ENCODE measurements around the gene SCAMP4.
"Not testable (repeated sequence)": the region's sequence is repeated elsewhere in the genome, so short reads cannot be mapped to it uniquely, and the experiment has no call there.

The SCAMP4 gene

DNA sequence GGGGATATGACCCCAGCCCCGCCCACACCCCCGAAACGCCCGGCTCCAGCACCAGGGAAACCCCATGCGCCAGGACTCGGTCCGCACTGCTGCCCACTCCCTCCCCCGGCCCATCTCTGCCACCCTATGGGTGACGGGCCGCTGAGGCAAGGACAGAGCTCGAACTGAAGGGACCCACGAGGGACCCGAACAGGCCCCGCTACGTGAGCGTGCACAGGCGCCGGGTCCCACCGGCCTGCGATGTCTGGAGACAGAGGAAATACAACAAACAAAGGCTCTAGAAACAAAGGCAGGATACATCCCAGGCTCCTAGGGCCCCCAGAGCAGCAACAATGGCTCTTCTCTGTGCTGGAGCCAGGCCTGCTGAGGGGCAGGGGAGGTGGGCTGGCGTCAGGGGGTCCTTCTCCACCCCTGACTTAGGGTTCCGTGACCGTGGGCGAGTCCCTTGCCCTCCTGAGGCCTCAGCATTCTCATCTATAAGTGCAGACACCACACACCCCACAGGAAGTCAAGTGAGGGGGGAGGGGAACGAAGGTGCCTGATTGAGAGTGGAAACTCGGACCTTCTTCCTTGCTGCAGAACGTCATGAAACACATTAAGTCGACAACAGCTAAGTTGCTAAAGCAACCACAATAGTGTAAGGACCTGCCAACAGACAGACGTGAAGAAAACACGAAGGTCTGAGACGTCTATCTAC is 23.0 kb upstream of the SCAMP4 start:
- FAIRE-seq (no peak), DNase-seq (ENCODE audit: insufficient read length, low spot score) (no peak)

DNA sequence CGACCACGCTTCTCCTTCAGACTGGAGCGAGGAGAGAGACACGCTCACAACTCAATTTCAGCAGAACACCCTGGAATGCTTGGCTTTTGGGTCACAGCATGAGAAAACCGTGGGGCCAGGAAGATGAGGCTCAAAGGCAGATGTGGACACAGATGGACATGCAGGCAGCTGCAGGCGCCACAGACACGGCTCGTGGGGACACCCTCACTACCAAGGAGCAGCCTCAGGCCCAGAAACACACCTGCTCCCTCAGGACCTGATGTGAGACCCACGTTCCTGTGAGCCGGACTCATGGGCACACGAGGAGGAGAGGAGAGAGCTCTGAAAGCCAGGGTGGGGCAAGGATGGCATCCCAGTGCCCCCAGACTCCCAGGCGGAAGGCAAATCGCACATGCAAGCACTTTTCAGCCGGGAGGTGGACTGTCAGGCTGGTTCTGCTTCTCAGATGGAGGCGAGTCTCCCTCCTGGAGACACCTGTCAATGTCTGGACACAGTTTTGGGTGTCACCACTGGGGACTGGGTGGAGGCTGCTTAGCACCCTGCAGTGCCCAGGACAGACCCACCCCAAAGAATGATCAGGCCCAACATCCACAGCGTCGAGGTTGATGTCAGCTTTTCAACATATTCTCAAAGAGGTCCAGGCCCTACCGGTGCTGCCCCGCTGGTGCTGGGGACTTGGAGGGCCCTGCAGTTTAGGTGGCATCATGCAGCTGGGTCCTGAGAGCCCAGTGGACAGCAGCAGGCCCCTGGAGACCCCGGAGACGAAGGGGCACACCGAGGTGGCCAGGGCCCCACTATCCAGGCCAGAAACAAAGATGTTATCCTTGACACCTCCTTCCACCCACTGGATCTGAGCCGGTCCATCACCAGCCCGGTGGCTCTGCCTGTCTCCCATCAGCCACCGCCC is 22.2 kb upstream of the SCAMP4 start:
- DNase-seq (ENCODE audit: insufficient read length, low spot score) (no peak), FAIRE-seq (no peak)

- no peak for DNase-seq (ENCODE audit: insufficient read length, low spot score)
- FAIRE-seq = no peak
Measured at GRCh38 chr19:1883784-1884183, 21.4 kb upstream of the SCAMP4 start.

GRCh38 chr19:1884291-1884718 is 20.9 kb upstream of the SCAMP4 start:
- peak; percentile 81 for FAIRE-seq
- no peak for DNase-seq (ENCODE audit: insufficient read length, low spot score)

GRCh38 chr19:1884719-1885334 is 20.4 kb upstream of the SCAMP4 start:
- DNase-seq (ENCODE audit: insufficient read length, low spot score) = no peak

DNA sequence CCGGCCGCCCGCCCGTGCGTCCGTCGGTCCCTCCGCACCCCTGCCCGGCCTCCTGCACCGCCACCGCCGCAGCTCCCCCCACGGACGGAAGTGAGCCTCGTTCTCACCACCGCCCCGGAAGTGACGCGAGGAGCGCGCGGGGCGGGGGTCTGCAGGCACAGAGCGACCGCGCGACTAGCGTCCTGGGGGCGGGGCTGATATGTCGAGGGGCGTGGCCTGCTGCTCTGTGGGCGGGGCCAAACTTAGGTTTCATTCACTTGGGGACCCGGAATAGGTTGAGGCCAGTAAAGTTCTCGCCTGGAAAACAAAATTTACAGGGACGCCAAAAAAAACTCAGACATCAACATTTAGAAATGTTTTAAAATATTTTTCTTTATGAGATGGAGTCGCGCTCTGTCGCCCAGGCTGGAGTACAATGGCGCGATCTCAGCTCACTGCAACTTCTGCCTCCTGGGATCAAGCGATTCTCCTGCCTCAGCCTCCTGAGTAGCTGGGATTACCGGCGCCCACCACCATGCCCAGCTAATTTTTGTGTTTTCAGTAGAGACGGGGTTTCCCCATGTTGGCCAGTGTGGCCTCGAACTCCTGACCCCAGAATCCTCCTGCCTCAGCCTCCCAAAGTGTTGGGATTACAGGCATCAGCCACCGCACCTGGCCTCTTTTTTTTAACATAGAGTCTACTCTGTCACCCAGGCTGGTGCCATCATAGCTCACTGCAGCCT is 19.6 kb upstream of the SCAMP4 start, which contains the start of gene ABHD17A:
Gene ABHD17A (minus strand): TSS at position 99 of the 722 bp plus-strand sequence. CDS start 3,930 bp downstream, outside the sequence.
- FAIRE-seq (peak; percentile 98), DNase-seq (ENCODE audit: insufficient read length, low spot score) (peak; percentile 99)

More at GRCh38 chr19:1884719-1885334, 20.4 kb upstream of the SCAMP4 start:
- FAIRE-seq = no peak

GRCh38 chr19:1886360-1886759 is 18.8 kb upstream of the SCAMP4 start:
- DNase-seq (ENCODE audit: insufficient read length, low spot score); FAIRE-seq: not testable (repeated sequence)

GRCh38 chr19:1888385-1888784 is 16.8 kb upstream of the SCAMP4 start:
- DNase-seq (ENCODE audit: insufficient read length, low spot score) = no peak

DNA sequence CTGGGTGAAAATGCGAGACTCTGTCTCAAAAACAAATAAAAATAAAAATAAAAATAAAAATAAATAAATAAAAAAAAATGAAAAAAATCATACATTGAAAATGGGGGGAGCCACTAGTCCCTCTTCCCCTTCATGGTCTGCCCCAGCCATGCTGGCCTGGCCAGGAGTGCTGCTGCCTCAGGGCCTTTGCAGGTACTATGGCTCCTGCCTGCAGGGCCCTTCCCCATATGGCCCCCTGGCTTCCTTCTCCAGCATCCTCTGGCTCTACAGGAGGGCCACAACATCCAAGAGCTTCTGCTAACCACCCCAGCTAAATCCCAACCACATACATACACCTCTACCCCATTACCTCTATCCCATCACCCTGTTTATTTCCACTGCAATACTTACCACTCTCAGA is 15.3 kb upstream of the SCAMP4 start:
- no peak for FAIRE-seq
- DNase-seq (ENCODE audit: insufficient read length, low spot score) = no peak

More at GRCh38 chr19:1888385-1888784, 16.8 kb upstream of the SCAMP4 start:
- no peak for FAIRE-seq

GRCh38 chr19:1893791-1894190 is 11.4 kb upstream of the SCAMP4 start:
- FAIRE-seq (no peak), DNase-seq (ENCODE audit: insufficient read length, low spot score) (no peak)

- FAIRE-seq = no peak
- DNase-seq (ENCODE audit: insufficient read length, low spot score) = no peak
Measured at GRCh38 chr19:1896508-1896907, 8.7 kb upstream of the SCAMP4 start.

- FAIRE-seq (no peak), DNase-seq (ENCODE audit: insufficient read length, low spot score) (no peak)
Measured at GRCh38 chr19:1901940-1902404, 3.2 kb upstream of the SCAMP4 start.

GRCh38 chr19:1902923-1903322 is 2.3 kb upstream of the SCAMP4 start:
- DNase-seq (ENCODE audit: insufficient read length, low spot score) (no peak), FAIRE-seq (no peak)

DNA sequence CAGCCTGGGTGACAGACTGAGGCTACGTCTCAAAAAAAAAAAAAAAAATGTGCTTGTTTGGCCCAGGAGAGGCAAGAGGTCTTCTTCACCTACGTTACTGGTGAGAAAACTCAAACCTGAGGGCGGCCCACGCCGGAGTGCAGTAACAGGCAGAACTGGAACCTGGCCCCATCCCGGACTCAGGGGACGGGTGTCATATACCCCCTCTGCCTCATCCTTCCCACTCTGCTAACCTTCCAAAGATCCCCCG is 414 bp upstream of the SCAMP4 start:
- no peak for FAIRE-seq
- no peak for DNase-seq (ENCODE audit: insufficient read length, low spot score)

GRCh38 chr19:1905863-1906375 is 720 bp downstream of the SCAMP4 start:
- DNase-seq (ENCODE audit: insufficient read length, low spot score) = no peak
- FAIRE-seq = no peak

DNA sequence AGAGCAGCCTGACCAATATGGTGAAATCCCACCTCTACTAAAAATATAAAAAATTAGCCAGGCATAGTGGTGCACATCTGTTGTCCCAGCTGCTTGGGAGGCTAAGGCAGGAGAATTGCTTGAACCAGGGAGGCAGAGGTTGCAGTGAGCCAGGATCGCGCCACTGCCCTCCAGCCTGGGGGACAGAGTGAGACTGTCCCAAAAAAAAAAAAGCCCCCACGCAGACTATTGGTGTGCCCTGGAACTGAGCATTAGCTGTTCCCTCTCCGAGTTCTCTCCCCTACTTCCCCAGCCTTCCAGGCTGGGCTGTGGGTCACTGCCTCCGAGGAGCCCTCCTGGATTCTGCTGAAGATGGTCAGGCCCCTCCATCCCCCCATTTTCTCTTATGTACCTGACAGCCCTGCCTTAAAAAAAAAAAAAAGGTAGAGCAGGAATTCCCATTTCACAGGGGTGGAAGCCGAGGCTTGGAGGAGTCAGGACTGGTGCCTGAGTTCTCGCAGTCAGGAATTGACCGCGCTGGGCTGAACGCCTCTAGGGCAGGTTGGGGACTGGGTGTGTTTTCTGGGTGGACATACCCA is 1.9 kb downstream of the SCAMP4 start:
- FAIRE-seq = no peak
- DNase-seq (ENCODE audit: insufficient read length, low spot score) = no peak

GRCh38 chr19:1907563-1908363 is 2.6 kb downstream of the SCAMP4 start:
- no peak for DNase-seq (ENCODE audit: insufficient read length, low spot score)
- FAIRE-seq = no peak

DNA sequence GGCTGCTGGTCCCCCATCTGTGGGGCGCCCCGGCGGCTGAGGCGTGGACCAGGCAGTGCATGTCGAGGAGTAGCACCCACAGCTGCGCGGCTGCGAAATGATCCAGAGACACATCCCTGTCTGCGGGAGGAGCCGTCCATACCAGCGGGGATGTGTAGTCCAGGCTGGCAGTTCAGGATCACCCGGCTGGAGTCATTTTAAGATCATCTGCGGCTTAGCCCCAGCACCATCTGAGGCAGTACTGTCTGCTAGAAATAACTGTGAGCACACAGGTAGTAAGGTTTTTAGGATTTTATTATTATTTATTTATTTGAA is 3.1 kb downstream of the SCAMP4 start:
- DNase-seq (ENCODE audit: insufficient read length, low spot score) (no peak), FAIRE-seq (no peak)

DNA sequence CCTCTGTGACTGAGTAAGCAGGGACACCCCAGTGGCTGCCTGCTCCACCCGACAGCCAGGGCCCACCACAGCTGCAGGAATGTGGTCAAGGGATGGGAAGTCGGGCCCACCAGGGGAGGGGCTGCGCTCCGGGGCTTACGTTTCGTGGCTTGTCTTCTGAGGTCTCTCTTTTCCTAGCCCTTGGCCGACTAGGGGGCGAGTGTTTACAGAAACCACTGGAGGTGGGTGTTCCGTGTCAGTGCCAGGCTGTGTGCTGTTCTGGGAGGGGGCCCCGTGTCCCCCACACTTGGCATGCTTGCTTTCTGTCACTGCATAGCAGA is 4.5 kb downstream of the SCAMP4 start:
- DNase-seq (ENCODE audit: insufficient read length, low spot score) = no peak
- no peak for FAIRE-seq

GRCh38 chr19:1910177-1910576 is 5.0 kb downstream of the SCAMP4 start:
- no peak for DNase-seq (ENCODE audit: insufficient read length, low spot score)
- FAIRE-seq = no peak
